ENCODE data around the gene PPP4C. TPM values are rescaled to one million over a fixed set of nuclear protein-coding genes. Genes with fewer than 3 reads are reported as not detected.
A peak's percentile ranks its signal among the peaks of the same experiment; 100 is the strongest.
"Not testable (repeated sequence)": the region's sequence is repeated elsewhere in the genome, so short reads cannot be mapped to it uniquely, and the experiment has no call there.

PPP4C gene
- total RNA-seq, 1 experiment from 2014 or later, result 193 TPM

DNA sequence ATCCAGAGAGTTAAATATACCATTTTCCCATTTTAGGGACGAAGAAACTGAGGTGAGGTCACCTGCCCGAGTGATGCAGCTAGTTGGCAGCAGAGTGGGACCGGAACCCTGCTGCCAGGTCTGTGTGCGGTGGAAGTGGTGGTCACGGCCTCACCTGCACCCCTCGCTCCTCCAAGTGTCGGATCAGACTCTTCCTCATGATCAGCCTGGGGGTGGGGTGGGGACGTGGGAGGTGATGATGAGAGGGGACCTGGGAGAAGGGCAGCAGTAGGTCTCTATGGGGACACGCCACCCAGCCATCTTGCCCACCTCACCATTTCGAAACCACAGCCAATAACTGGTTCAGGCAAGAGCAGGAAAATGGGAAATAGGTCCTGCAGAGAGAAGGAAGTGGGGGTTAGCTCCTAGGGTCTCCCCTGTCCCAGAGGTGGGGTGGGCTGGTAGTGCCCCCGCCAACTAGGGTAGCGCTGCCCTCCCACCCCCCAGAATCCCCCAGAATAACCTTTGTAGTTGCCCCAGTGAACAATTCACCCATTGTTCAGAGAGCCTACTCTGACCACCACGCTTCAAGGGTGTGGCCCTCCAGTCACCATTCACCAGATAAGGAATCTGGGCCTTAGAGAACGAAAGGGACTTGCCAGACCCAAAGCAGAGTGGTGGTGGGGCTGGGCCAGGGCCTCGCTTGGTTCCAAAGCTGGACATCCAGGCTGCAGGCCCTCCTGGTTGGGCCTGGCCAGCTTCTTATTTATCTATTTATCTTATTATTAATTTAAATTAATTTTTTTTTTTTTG lies 32.5 kb downstream of the PPP4C start:
- no peak overlapping the region for H3K4me3 ChIP-seq
- H3K36me3 ChIP-seq, result peaks cover 9% of the 10 kb centered on the region
- no peaks in the 10 kb centered on the region for H3K27me3 ChIP-seq
- no peaks in the 10 kb centered on the region for H3K9me3 ChIP-seq
- no peak for DNase-seq

DNA sequence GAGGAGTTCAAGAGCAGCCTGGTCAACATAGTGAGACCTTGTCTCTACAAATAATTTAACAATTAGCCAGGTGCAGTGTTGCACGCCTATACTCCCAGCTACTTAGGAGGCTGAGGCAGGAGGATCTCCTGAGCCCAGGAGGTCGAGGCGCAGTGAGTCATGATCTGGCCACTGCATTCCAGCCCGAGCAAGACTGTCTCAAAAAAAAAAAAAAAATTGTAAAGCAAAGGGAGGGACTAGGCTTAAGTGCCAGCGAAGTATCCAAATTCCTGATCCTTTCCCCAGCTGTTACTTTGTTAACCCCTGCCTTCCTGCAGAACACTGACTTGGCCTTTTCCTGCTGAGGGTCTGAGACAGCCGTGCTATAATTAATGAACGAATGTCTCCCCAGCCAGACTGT lies 34.9 kb downstream of the PPP4C start:
- Histone ChIP-seq H3K9me3 (no peaks in the 10 kb centered on the region), H3K27me3 (no peaks in the 10 kb centered on the region), H3K4me3 (no peak overlapping the region), H3K36me3 (peaks cover 9% of the 10 kb centered on the region)
- DNase-seq, result no peak

DNA sequence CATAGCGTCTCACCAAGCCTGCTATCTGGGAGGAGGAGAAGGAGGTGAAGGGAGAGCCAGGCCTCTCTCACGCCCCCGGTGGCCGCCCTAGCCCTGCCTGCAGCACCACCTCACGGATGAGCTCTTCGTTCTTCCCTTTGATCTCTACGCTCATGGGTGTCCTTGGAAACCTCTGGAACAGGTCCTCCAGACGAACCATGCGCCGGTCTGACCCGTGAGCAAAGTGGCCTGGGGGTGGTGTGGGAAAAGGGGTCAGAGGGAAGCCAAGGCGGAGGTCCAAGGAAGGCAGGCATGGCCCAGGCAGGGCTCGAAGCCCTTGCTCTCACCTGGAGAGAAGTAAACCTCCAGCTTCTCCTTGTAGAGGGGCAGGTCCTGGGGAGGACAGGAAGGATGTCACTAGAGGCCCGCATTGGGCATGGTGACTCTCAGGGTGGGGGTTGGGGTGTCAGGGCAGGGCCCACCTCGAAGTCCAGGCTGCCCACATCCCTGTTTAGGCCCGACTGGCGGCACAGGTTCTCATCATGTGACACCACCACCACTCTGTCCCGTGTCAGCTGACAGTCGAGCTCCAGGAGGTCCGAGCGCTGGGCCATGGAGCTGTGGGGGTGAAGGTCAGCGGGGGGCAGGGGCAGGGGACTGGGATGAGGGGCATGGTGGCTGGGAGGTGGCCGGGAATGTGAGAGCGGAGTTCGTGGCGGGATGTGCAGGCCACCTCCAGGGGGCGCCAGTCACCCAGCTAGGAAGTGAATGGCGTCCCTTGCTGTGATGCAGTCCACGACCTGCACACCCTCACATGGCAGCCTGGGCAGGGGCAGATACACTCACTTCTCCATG lies 36.6 kb downstream of the PPP4C start:
- H3K4me3 ChIP-seq, result no peak overlapping the region
- DNase-seq, result peak; percentile 64
- H3K27me3 ChIP-seq, result no peaks in the 10 kb centered on the region
- H3K9me3 ChIP-seq, result no peaks in the 10 kb centered on the region
- peaks cover 9% of the 10 kb centered on the region for H3K36me3 ChIP-seq

DNA sequence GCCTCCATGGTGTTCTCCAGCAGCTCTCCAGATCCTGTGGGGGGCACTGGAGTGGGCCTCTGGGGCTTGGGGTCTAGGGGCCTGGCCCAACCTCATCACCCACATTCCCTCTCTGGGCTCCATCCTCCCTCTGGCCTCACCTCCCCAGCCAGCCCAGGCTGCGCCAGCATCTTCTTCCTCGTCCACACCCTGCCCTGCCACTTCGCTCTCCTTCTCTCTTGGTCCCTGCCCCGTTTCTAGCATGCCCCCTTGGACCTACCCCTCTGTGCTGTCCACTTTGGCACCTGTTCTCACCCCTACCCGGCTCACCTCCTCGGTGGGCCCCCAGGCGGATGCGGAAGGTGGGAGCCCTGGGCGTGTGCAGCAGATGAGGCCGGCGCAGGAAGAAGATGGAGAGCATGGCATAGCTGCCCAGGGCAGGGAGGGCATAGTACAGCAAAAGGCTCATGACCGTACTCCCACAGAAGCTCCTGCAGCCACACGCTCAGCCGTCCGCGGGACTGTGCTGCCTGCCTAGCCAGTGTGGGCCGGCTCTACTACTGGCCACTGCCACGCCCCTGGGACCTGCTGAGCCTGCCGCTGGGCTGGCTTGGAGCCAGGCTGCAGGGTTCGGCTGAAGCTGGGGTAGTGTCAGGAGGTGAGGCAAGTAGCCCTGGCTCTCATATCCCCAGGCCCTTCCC lies 37.4 kb downstream of the PPP4C start, which contains the start of gene GDPD3:
TSS of gene GDPD3 (minus strand) at position 507 of the 680 bp plus-strand sequence. CDS start at position 448, 59 bp downstream.
- Histone ChIP-seq H3K4me3 (no peak within 1 kb of the TSS), H3K36me3 (peaks cover 5% of the 10 kb centered on the region; the same call in 1 of the 2 replicates), H3K27me3 (no peaks in the 10 kb centered on the region), H3K9me3 (no peaks in the 10 kb centered on the region)
- peak; percentile 45 for DNase-seq

DNA sequence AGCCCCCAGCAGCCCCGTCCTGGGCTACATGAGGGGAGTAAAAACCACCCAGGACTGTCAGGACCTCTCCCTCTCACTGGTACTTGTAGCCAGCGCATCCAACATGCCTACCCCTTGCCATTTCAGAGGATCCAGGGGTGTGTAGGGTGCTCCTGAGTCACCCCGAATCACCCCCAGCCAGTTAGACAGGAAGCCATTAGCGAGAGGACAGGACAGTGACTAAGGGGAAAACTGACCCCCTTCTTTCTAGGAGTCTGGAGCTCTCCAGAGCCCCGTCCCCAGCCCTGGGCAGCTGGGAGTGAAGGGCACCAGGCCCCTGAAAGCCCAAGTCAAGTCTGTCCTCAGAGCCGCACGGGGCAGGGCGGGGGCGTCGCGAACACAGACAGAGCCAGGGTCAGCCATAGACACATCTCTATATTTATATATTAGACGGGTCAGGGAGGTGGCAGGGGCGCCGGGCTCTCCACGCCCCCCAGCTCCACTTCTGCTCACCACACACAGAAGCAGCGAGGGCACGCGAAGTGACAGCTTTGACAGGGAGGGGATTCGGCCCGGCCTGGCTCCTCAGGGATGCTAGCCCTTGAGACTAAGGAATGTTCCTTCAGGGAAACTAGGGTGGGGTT lies 38.0 kb downstream of the PPP4C start:
- Histone ChIP-seq H3K4me3 (no peak overlapping the region), H3K36me3 (peaks cover 5% of the 10 kb centered on the region; the same call in 1 of the 2 replicates), H3K9me3 (no peaks in the 10 kb centered on the region), H3K27me3 (no peaks in the 10 kb centered on the region)
- no peak for DNase-seq

DNA sequence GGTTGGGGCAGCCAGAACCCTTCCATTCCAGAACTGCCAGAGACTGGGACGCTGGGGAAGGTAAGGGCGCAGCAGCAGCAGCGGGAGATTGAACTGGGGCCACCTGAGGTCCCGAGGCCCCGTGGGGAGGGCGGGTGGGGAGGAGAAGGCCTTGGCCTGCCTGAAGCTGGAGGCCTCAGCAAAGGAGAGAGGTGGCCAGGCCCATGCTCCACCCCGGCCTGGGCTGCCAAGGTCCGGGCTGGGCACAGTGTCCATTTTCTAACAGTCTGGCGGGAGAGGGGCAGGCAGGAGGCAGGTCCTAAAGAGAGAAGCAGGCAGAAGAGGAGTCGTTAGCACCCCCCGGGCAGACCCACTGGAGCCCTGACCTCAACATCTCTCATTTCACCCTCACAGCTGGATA lies 38.6 kb downstream of the PPP4C start:
- Histone ChIP-seq H3K36me3 (peaks cover 5% of the 10 kb centered on the region; the same call in 1 of the 2 replicates), H3K4me3 (no peak overlapping the region), H3K9me3 (no peaks in the 10 kb centered on the region), H3K27me3 (no peaks in the 10 kb centered on the region)
- no peak for DNase-seq

DNA sequence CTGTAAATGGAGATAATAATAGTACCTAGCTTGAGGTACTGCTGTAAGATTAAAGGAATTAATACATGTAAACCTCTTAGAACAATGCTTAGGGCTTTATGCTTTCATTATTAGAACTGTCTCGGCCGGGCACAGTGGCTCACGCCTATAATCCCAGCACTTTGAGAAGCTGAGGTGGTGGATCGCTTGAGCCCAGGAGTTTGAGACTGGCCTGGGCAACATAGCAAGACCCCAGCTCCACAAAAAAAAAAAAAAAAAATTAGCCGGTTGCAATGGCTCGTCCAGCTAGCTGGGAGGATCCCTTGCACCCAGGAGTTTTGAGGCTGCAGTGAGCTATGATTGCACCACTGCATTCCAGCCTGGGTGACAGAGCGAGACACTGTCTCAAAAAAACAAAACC lies 39.0 kb downstream of the PPP4C start:
- not testable (repeated sequence) for H3K27me3 ChIP-seq, DNase-seq, H3K9me3 ChIP-seq, H3K36me3 ChIP-seq, H3K4me3 ChIP-seq

DNA sequence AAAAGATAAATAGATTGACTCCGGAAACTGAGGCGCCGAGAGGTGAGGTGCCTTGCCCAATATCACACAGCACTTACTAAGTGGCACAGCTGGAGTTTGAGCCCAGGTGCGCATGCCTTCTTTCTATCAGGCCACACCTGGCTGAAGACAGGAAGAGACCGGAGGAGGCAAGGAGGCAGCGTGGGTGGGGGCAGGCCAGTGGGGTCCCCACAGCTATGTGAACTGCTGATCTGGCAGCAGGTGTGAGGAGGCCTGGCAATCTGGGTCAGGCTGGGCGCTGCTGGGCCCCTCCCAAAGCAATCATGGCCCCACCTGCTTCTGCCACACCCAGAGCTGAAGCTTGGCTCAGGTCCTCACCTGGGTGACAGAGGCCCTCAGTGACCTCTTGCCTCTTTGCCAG lies 39.4 kb downstream of the PPP4C start:
- Histone ChIP-seq H3K4me3 (no peak overlapping the region), H3K9me3 (no peaks in the 10 kb centered on the region), H3K36me3 (peaks cover 5% of the 10 kb centered on the region; the same call in 1 of the 2 replicates), H3K27me3 (no peaks in the 10 kb centered on the region)
- no peak for DNase-seq

DNA sequence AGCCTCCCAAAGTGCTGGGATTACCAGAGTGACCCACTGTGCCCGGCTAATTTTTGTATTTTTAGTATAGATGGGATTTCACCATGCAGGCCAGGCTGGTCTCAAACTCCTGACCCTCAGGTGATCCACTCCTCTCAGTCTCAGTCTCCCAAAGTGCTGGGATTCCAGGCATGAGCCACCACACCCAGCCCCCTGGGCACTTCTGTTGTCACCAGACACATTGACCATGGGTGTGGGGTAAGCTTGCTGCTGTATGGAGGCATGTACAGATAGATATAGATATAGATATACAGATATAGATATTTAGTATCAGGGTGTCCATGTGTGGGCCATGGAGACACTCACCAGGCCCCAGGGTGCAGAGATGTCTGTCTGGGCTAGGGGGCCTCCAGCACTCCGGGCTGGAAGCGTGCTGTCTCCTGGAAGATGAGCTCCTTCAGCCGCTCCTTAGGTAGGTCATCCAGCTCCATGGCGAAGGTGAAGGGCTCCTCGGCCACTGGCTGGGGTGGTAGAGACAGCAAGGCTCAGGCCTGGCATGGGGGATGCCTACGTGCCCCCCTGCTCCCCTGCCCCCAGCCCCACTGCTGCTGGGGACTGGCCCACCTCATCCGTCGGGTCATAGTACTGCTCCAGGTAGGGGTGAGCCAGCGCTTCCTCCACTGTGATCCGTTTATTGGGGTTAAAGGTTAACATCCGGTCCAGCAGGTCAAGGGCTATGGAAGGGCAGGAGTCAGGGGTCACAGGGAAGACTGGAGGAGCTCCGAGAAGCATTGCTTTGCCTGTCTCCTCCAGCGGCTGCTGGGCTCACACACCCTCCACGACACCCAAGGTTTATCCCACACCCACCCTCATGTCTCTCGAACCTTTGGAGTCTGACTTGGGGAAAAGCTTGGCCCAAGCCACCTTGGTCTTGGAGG lies 40.8 kb downstream of the PPP4C start:
- Histone ChIP-seq H3K27me3 (no peaks in the 10 kb centered on the region), H3K9me3 (no peaks in the 10 kb centered on the region), H3K4me3 (no peak overlapping the region), H3K36me3 (peaks cover 5% of the 10 kb centered on the region; the same call in 1 of the 2 replicates)
- no peak for DNase-seq

DNA sequence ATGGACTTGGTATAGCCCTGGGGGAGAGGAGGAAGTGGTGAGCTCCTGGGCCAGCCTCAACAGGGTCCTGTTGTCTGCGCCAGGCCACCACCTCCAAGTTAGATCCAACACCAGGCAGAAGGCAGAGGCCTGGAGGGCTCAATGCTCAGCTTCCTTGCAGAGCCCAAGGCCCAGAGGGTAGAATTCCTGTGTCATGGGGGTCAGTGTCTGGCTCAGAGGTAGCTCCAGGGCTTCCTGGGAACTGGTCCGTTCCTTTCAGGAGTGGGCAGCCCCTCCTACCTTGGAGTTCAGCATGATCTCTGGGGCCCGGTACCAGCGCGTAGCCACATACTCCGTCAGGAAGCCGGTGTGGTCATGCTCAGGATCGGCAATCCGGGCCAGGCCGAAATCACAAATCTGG lies 42.0 kb downstream of the PPP4C start:
- no peaks in the 10 kb centered on the region for H3K27me3 ChIP-seq
- no peaks in the 10 kb centered on the region for H3K9me3 ChIP-seq
- DNase-seq, result no peak
- H3K36me3 ChIP-seq, result no peaks in the 10 kb centered on the region; the same call in 1 of the 2 replicates
- H3K4me3 ChIP-seq, result no peak overlapping the region

DNA sequence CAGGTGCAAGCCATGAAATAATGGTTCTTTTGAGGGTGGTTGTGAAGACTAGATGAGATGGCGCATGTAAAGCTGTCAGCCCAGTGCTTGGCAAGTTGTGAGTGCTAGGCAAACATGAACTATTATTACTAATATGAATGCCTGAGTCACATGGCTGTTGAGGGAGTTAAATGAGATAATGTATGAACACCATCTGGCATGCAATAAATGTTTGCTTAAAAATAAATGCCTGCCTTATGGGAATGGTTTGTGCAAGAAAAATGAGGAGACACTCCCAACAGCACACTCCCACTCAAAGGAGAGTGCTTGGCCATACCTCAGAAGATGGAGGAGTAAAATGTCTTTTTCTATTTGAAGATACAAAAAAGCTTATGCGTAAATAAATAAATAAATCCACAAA lies 43.6 kb downstream of the PPP4C start:
- DNase-seq, result no peak
- Histone ChIP-seq H3K9me3 (no peaks in the 10 kb centered on the region), H3K27me3 (no peaks in the 10 kb centered on the region), H3K36me3 (no peaks in the 10 kb centered on the region; the same call in 1 of the 2 replicates), H3K4me3 (no peak overlapping the region)

DNA sequence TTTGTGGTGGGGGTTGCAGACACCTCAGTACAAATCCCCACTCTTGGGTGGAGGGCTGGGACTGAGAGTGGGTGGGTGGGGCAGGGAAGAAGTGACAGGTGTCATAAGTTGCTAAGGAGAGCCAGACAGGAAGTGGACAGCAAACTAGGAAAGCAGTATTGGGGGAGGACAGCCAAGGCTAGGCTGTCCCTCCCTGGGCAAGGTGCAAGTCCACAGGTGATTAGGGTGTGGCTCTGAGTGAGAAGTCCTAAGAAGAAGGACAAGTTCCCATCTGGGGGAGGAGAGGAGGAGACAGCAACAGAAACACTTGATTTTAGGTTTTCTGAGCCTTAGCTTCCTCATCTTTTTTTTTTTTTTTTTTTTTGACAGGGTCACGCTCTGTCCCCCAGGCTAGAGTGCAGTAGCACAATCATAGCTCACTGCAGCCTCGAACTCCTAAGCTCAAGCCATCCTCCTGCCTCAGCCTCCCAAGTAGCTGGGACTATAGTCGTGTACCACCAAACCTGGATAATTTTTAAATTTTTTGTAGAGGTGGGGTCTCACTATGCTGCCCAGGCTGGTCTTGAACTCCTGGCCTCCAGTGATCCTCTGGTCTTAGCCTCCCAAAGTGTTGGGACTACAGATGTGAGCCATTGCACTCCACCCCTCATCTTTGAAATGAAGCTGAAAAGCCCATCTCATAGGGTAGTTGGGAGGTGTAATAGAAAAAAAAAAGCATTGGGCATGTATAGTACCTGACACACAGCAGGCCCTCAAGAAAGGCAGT lies 44.7 kb downstream of the PPP4C start:
- Histone ChIP-seq H3K9me3 (no peaks in the 10 kb centered on the region), H3K4me3 (no peak overlapping the region), H3K27me3 (no peaks in the 10 kb centered on the region), H3K36me3 (no peaks in the 10 kb centered on the region; the same call in 1 of the 2 replicates)
- no peak for DNase-seq

DNA sequence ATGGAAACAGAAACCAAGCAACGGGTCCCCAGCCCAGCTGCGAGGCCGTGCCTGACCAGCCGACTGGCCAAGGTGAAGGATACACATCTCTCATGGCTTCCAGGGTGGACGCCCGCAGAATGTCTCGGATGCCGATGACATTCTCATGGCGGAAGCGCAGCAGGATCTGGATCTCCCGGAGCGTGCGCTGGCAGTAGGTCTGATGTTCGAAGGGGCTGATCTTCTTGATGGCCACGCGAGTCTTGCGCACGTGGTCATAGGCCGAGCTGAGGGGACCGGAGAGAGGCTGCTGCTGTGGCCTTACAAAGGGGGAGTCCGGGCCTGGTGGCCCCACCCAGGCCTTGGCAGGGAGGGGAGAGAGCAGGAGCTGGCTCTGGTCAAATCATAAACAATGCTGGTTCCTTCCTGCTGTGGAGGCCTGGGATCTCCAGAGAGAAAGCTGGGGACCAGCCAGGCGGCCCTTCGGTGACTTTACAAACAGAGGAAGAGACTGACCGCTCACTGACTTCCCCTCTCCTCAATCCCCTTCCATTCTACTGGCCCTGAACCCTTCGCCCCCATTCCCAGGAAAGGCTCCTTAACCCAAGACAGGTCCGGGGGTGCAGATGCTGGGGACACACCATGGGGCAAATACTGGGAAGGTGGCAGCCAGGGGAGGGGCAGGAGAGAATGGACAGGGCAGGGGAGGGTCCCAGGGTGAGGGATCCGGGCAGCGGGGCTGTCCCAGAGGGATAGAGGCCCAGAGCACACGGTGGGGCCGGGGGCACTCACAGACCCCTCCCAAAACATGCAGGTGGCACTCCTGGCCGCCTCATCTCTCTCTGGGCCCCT lies 46.2 kb downstream of the PPP4C start:
- no peaks in the 10 kb centered on the region for H3K27me3 ChIP-seq
- peak overlapping the region; percentile 54 for H3K4me3 ChIP-seq
- no peak for DNase-seq
- no peaks in the 10 kb centered on the region; the same call in 1 of the 2 replicates for H3K36me3 ChIP-seq
- H3K9me3 ChIP-seq, result no peaks in the 10 kb centered on the region

DNA sequence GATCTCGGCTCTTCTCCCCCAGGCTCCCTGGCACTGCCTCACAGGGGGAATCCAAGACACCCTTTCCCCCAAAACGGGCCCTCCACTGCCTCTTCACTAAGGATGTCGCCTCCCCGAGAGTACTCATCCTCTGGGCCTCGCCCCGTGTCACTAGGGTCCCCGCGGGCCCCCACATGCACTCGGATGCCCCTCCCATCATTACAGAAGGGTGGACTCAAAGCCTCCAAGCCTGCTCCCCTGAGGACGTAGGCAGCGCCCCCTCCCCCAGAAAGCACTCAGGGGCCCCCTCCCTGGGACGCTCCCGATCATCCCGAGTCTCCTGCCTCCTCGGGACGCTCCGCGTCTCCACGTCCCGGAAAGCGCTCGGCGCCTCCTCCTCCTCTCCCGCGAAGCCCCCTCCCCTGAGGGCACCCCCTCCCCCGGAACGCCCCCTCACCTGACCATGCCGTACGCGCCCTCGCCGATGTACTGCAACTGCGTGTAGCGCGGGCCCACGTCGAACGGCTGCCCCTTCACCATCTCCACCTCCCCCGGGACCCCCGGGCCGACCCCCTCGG lies 46.9 kb downstream of the PPP4C start:
- Histone ChIP-seq H3K27me3 (no peaks in the 10 kb centered on the region), H3K36me3 (no peaks in the 10 kb centered on the region), H3K9me3 (no peaks in the 10 kb centered on the region), H3K4me3 (peak overlapping the region; percentile 54)
- DNase-seq, result no peak
